GM12892 (cell line): Measurements from ENCODE around the gene RXRB.

Experiments used
- POLR2A ChIP-seq: IDR thresholded peaks from 2 replicates; pipeline ENCODE4 v1.6.1; 2011; ENCODE audit warnings: low read depth, low read length, control low read depth
- POLR2AphosphoS5 ChIP-seq: IDR thresholded peaks from 2 replicates; pipeline ENCODE4 v1.6.1; 2011; ENCODE audit warnings: low read depth, low read length, control low read depth

GRCh38 chr6:33247977-33248642 is 47.6 kb upstream of the RXRB start:
- TF ChIP-seq POLR2A, result no peak
- TF ChIP-seq POLR2AphosphoS5, result no peak
